SK-N-SH (cell line): ENCODE measurements around the gene PCYOX1L. TPM values are rescaled to one million over a fixed set of nuclear protein-coding genes. Genes with fewer than 3 reads are reported as not detected.

Experiments
- CTCF ChIA-PET: fragments of 300-600, 350-600 bp; formaldehyde crosslinking; extraction: SDS; loops from one replicate; lab custom pipeline; 2021; lab: Yijun Ruan, JAX
- POLR2A ChIA-PET: fragments of 350-600 bp; sonication (Branson Sonifier 250); formaldehyde crosslinking; extraction: SDS; loops from one replicate; lab custom pipeline; 2020; ENCODE audit warnings: antibody characterized with exemption, inconsistent platforms; lab: Yijun Ruan, JAX
- DNase-seq: peaks from one replicate; pipeline ENCODE4 v3.0.0; 2012
- H2AFZ ChIP-seq: fragments of 200-600 bp; sonication (generic); 2 replicates; pipeline ENCODE4 v1.8.1; 2016; ENCODE audit warnings: antibody characterized with exemption, mild to moderate bottlenecking, low read depth
- H3F3A ChIP-seq: fragments of 200-600 bp; sonication (generic); replicated peaks from 2 replicates; pipeline ENCODE3; 2016; ENCODE audit warnings: antibody characterized with exemption, mild to moderate bottlenecking; ENCODE audit not compliant: insufficient read depth
- H3K27ac ChIP-seq, 2 experiments: fragments of 200-500 bp in 1 of 2; fragments of 200-600 bp in 1 of 2; sonication (Bioruptor generic) in 1 of 2; sonication (generic), shearing (Covaris generic) in 1 of 2; 2 replicates each; pipeline versions ENCODE4 v1.5.1 to v1.6.1; 2014 to 2016; ENCODE audit warnings: low read depth in 2 of 2, inconsistent platforms in 1 of 2, low read length in 1 of 2, mild to moderate bottlenecking in 1 of 2, mixed read lengths in 1 of 2
- H3K27me3 ChIP-seq: fragments of 200-600 bp; sonication (generic), shearing (Covaris generic); 2 replicates; pipeline ENCODE4 v1.6.1; 2016; ENCODE audit warnings: mixed run types; ENCODE audit not compliant: insufficient read depth
- H3K36me3 ChIP-seq, 2 experiments: fragments of 200-500 bp in 1 of 2; fragments of 200-600 bp in 1 of 2; sonication (Bioruptor generic) in 1 of 2; sonication (generic) in 1 of 2; replicated peaks in 1 of 2; 2 replicates each; pipeline versions ENCODE3 to v1.5.1; 2014 to 2016; ENCODE audit warnings: low read length in 1 of 2, mild to moderate bottlenecking in 1 of 2; ENCODE audit not compliant: insufficient read depth in 2 of 2, control insufficient read depth in 1 of 2
- H3K4me1 ChIP-seq, 2 experiments: fragments of 200-500 bp in 1 of 2; fragments of 200-600 bp in 1 of 2; sonication (Bioruptor generic) in 1 of 2; sonication (generic), shearing (Covaris generic) in 1 of 2; 2 replicates each; pipeline versions ENCODE4 v1.5.1 to v1.6.1; 2014 to 2016; ENCODE audit warnings: low read depth in 1 of 2, low read length in 1 of 2, mixed run types in 1 of 2; ENCODE audit not compliant: insufficient read depth in 2 of 2, control insufficient read depth in 1 of 2
- H3K4me2 ChIP-seq: fragments of 200-600 bp; sonication (generic), shearing (Covaris generic); 2 replicates; pipeline ENCODE4 v1.6.1; 2017; ENCODE audit warnings: mixed run types
- H3K4me3 ChIP-seq, 2 experiments: fragments of 200-500 bp in 1 of 2; fragments of 200-600 bp in 1 of 2; sonication (Bioruptor generic) in 1 of 2; sonication (generic), shearing (Covaris generic) in 1 of 2; 2 replicates each; pipeline versions ENCODE4 v1.5.1 to v1.8.1; 2014 to 2016; ENCODE audit warnings: low read depth in 2 of 2, inconsistent platforms in 1 of 2, low read length in 1 of 2, mild to moderate bottlenecking in 1 of 2, mixed read lengths in 1 of 2, moderate library complexity in 1 of 2
- H3K79me2 ChIP-seq: fragments of 200-600 bp; sonication (generic); 2 replicates; pipeline ENCODE4 v1.8.1; 2017; ENCODE audit warnings: mild to moderate bottlenecking; ENCODE audit not compliant: insufficient read depth
- H3K9ac ChIP-seq: fragments of 200-600 bp; sonication (generic); 2 replicates; pipeline ENCODE4 v1.6.1; 2017; ENCODE audit warnings: mixed run types
- H3K9me2 ChIP-seq: fragments of 200-600 bp; sonication (generic); 2 replicates; pipeline ENCODE4 v1.6.1; 2017; ENCODE audit warnings: mixed run types
- H3K9me3 ChIP-seq: fragments of 200-600 bp; sonication (generic); 2 replicates; pipeline ENCODE4 v1.6.1; 2017; ENCODE audit warnings: mixed run types, mild to moderate bottlenecking, moderate library complexity
- H4K20me1 ChIP-seq: fragments of 200-600 bp; sonication (generic); 2 replicates; pipeline ENCODE4 v1.6.1; 2017; ENCODE audit warnings: mild to moderate bottlenecking, mixed run types; ENCODE audit not compliant: insufficient read depth
- CHD2 ChIP-seq: fragments of 150-350 bp; IDR thresholded peaks from 2 replicates; pipeline ENCODE4 v1.6.1; 2018; ENCODE audit warnings: low read length; ENCODE audit not compliant: partially characterized antibody
- GATA2 ChIP-seq: sonication (generic); formaldehyde crosslinking; IDR thresholded peaks from 2 replicates; pipeline ENCODE4 v1.5.0; 2020; ENCODE audit warnings: mild to moderate bottlenecking, missing genetic modification reagents
- IRF3 ChIP-seq: fragments of 150-350 bp; IDR thresholded peaks from 2 replicates; pipeline ENCODE4 v1.6.1; 2016; ENCODE audit warnings: mild to moderate bottlenecking, low read depth, low read length
- MAX ChIP-seq: IDR thresholded peaks from 2 replicates; pipeline ENCODE4 v1.4.0; 2012; ENCODE audit warnings: low read depth
- MXI1 ChIP-seq: IDR thresholded peaks from 2 replicates; pipeline ENCODE4 v1.6.1; 2012; ENCODE audit warnings: mild to moderate bottlenecking, low read depth, low read length, improper control_type of control experiment
- NRF1 ChIP-seq: IDR thresholded peaks from 2 replicates; pipeline ENCODE4 v1.6.1; 2012; ENCODE audit warnings: low read depth, mild to moderate bottlenecking, low read length
- PBX3 ChIP-seq: IDR thresholded peaks from 2 replicates; pipeline ENCODE4; 2012
- POLR2AphosphoS5 ChIP-seq: IDR thresholded peaks from 2 replicates; pipeline ENCODE4 v1.6.1; 2012; ENCODE audit warnings: low read depth, low read length
- RFX5 ChIP-seq: IDR thresholded peaks from 2 replicates; pipeline ENCODE4 v1.6.1; 2012; ENCODE audit warnings: mild to moderate bottlenecking, improper control_type of control experiment, low read length
- TEAD4 ChIP-seq: IDR thresholded peaks from 2 replicates; pipeline ENCODE4 v1.4.0; 2012; ENCODE audit warnings: mild to moderate bottlenecking, borderline replicate concordance; ENCODE audit not compliant: insufficient read depth
- YY1 ChIP-seq: IDR thresholded peaks from 2 replicates; pipeline ENCODE4 v1.4.0; 2012; ENCODE audit warnings: low read depth, mild to moderate bottlenecking
- WGBS: methylation state at CpG from one replicate; pipeline ENCODE4 v1.1.6; 2017; ENCODE audit warnings: low lambda C conversion rate; 5-methylcytosine and 5-hydroxymethylcytosine counted together
- polyA plus RNA-seq, 3 experiments: library from polyadenylated mRNA; depleted of rRNA; stranded (reverse); fragments of >200 nt; gene quantifications; 2 replicates each; pipeline ENCODE4 v1.2.3, GENCODE V29; 2012
- TF ChIP-seq, protein P1 (sequence below): IDR thresholded peaks from 2 replicates; pipeline ENCODE4 v1.6.1; 2012; ENCODE audit warnings: mild to moderate bottlenecking, low read depth, low read length, moderate library complexity

PCYOX1L gene
- 17.4 and 17.5 TPM in 2 replicates for polyA plus RNA-seq (2012; rRNA removed)
- 11.3 and 13.9 TPM in 2 replicates for polyA plus RNA-seq (2012; cell fraction: cytosol; rRNA removed)
- 22.3 and 27.6 TPM in 2 replicates for polyA plus RNA-seq (2012; cell fraction: nucleus; rRNA removed)

- H3K4me3 ChIP-seq, result peak within 1 kb of the TSS; percentile 62 to 85
- H3K9me2 ChIP-seq, result no peaks in the 10 kb centered on the region
- TF ChIP-seq CHD2 (peak; percentile 68), MXI1 (peak; percentile 88), TEAD4 (no peak), IRF3 (peak; percentile 55; the same call in 1 of the 2 replicates), GATA2 (CRISPR knock-in tag) (peak; percentile 25; the same call in 1 of the 2 replicates), PBX3 (peak; percentile 98), RFX5 (no peak), MAX (no peak), NRF1 (peak; percentile 42; the same call in 1 of the 2 replicates), YY1 (peak; percentile 46; the same call in 1 of the 2 replicates), POLR2AphosphoS5 (peak; percentile 30; the same call in 1 of the 2 replicates)
- TF ChIP-seq, protein P1, sequence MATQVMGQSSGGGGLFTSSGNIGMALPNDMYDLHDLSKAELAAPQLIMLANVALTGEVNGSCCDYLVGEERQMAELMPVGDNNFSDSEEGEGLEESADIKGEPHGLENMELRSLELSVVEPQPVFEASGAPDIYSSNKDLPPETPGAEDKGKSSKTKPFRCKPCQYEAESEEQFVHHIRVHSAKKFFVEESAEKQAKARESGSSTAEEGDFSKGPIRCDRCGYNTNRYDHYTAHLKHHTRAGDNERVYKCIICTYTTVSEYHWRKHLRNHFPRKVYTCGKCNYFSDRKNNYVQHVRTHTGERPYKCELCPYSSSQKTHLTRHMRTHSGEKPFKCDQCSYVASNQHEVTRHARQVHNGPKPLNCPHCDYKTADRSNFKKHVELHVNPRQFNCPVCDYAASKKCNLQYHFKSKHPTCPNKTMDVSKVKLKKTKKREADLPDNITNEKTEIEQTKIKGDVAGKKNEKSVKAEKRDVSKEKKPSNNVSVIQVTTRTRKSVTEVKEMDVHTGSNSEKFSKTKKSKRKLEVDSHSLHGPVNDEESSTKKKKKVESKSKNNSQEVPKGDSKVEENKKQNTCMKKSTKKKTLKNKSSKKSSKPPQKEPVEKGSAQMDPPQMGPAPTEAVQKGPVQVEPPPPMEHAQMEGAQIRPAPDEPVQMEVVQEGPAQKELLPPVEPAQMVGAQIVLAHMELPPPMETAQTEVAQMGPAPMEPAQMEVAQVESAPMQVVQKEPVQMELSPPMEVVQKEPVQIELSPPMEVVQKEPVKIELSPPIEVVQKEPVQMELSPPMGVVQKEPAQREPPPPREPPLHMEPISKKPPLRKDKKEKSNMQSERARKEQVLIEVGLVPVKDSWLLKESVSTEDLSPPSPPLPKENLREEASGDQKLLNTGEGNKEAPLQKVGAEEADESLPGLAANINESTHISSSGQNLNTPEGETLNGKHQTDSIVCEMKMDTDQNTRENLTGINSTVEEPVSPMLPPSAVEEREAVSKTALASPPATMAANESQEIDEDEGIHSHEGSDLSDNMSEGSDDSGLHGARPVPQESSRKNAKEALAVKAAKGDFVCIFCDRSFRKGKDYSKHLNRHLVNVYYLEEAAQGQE, result no peak
- no peaks in the 10 kb centered on the region for H4K20me1 ChIP-seq
- peak within 1 kb of the TSS; percentile 72 for H3K9ac ChIP-seq
- H3K79me2 ChIP-seq, result peaks cover 2% of the 10 kb centered on the region; the same call in 1 of the 2 replicates
- peak within 1 kb of the TSS; percentile 90 for H3K4me2 ChIP-seq
- WGBS, result 3% methylated on average over 28 of the region's 61 CpGs
- H3K9me3 ChIP-seq, result no peaks in the 10 kb centered on the region
- ChIA-PET POLR2A (interaction anchor here (0.8 to 4.1 kb wide), 9 partner anchors 10 to 194 kb away, joined by 3 to 38 read pairs (median 3); partner anchors contain the start of gene GRPEL2), CTCF (interaction anchor here (0.9 to 41.4 kb wide), 12 partner anchors 8 to 207 kb away, joined by 3 to 1751 read pairs (median 6); partner anchors contain the start of genes CSNK1A1 and GRPEL2)
- peak; percentile 98 for DNase-seq
- peaks cover 0 to 12% of the 10 kb centered on the region in 2 experiments; a peak in 1 of 4 replicates for H3K4me1 ChIP-seq
- H3F3A ChIP-seq, result peaks cover 25% of the 10 kb centered on the region
- H3K27ac ChIP-seq, result peak within 1 kb of the TSS in 1 of 2 experiments; percentile 84; a peak in 2 of 4 replicates
- H2AFZ ChIP-seq, result peak within 1 kb of the TSS; percentile 85
- H3K36me3 ChIP-seq, result peaks cover 24 to 32% of the 10 kb centered on the region in 2 experiments
- no peaks in the 10 kb centered on the region for H3K27me3 ChIP-seq
These were observed at the start of gene PCYOX1L for GRCh38 chr5:149357370-149358293. Gene PCYOX1L, plus strand, starts transcription at chr5:149358046. Its CDS starts 23 bp downstream, at chr5:149358069.
